Retinal pigment epithelial cell (primary cell): ENCODE data around the gene MOSPD3.
"Not testable (repeated sequence)": the region's sequence is repeated elsewhere in the genome, so short reads cannot be mapped to it uniquely, and the experiment has no call there.

Source experiments
- DNase-seq: peaks from one replicate; pipeline ENCODE4 v3.0.0-alpha.2; 2010; ENCODE audit warnings: low read depth
- H3K4me3 ChIP-seq: 2 replicates; pipeline ENCODE4 v1.5.1; 2011; ENCODE audit warnings: mild to moderate bottlenecking, low read length, control low read depth, moderate library complexity
- CTCF ChIP-seq: conservative IDR thresholded peaks from 2 replicates; pipeline ENCODE4 v1.5.1; 2011; ENCODE audit warnings: low read depth, low read length, control low read depth, inconsistent platforms

The MOSPD3 gene

GRCh38 chr7:100641860-100642533 is 29.7 kb downstream of the MOSPD3 start:
- H3K4me3 ChIP-seq = no peak overlapping the region
- no peak for DNase-seq
- no peak for TF ChIP-seq CTCF

- no peak overlapping the region for H3K4me3 ChIP-seq
- no peak for TF ChIP-seq CTCF
- no peak for DNase-seq
Measured at GRCh38 chr7:100642534-100642907, 30.2 kb downstream of the MOSPD3 start.

GRCh38 chr7:100649826-100650565 is 37.7 kb downstream of the MOSPD3 start:
- TF ChIP-seq CTCF = no peak
- DNase-seq = no peak
- no peak overlapping the region for H3K4me3 ChIP-seq

- DNase-seq = no peak
- H3K4me3 ChIP-seq = no peak overlapping the region
- TF ChIP-seq CTCF = no peak
Measured at GRCh38 chr7:100654908-100655831, 42.8 kb downstream of the MOSPD3 start.

- DNase-seq = no peak
- H3K4me3 ChIP-seq = no peak within 1 kb of the TSS
- TF ChIP-seq CTCF = no peak
Measured at GRCh38 chr7:100655908-100656674, 43.8 kb downstream of the MOSPD3 start, which contains the start of gene ACTL6B. Gene ACTL6B, minus strand, starts transcription at chr7:100656448. Its CDS starts 94 bp downstream, at chr7:100656354.

GRCh38 chr7:100662194-100662776 is 49.9 kb downstream of the MOSPD3 start:
- not testable (repeated sequence) for DNase-seq, H3K4me3 ChIP-seq
